ENCODE results near the gene SIGLEC7. TPM values are rescaled to one million over a fixed set of nuclear protein-coding genes. Genes with fewer than 3 reads are reported as not detected.

Gene SIGLEC7
- total RNA-seq, 6 experiments from 2014 or later, result 2.4 to 7.3 (median 3.9) TPM

GRCh38 chr19:51201712-51202111 is 59.6 kb downstream of the SIGLEC7 start:
- intact Hi-C loops (cut with DNase I), result no loop called here
- DNase-seq, result no peak
- 49% methylated on average over 3 of the region's 5 CpGs for WGBS (ENCODE audit: insufficient coverage, low coverage, low lambda C conversion rate, missing lambda C conversion rate)

More at GRCh38 chr19:51201712-51202111, 59.6 kb downstream of the SIGLEC7 start:
- H3K9me3 ChIP-seq, result no peaks in the 10 kb centered on the region
- no peaks in the 10 kb centered on the region for H3K36me3 ChIP-seq
- no peaks in the 10 kb centered on the region for H3K27me3 ChIP-seq
- ATAC-seq, result peak in 1 of 4 donors; percentile 26
- no peak overlapping the region for H3K4me3 ChIP-seq
- H3K27ac ChIP-seq, result no peak overlapping the region
- TF ChIP-seq CTCF (IDR thresholded peaks at IDR 0.05), result no peak
- no peak for TF ChIP-seq POLR2A (IDR thresholded peaks at IDR 0.05)
- H3K4me1 ChIP-seq, result no peaks in the 10 kb centered on the region

Other genes with a start within 250 kb of the SIGLEC7 start
- not detected for gene KLK4, start 230.9 kb upstream of the SIGLEC7 start, total RNA-seq
- not detected for gene KLK5, start 189.3 kb upstream of the SIGLEC7 start, total RNA-seq
- not detected for gene KLK6, start 172.7 kb upstream of the SIGLEC7 start, total RNA-seq
- not detected for gene KLK7, start 158.4 kb upstream of the SIGLEC7 start, total RNA-seq
- not detected for gene KLK8, start 140.7 kb upstream of the SIGLEC7 start, total RNA-seq
- gene KLK10, start 122.6 kb upstream of the SIGLEC7 start, total RNA-seq, result under 1 TPM in 2 of 6 experiments, not detected in 4; 0.13 to 0.43 TPM
- not detected for gene KLK11, start 115.7 kb upstream of the SIGLEC7 start, total RNA-seq
- not detected for gene KLK12, start 107.3 kb upstream of the SIGLEC7 start, total RNA-seq
- gene KLK13, start 77.2 kb upstream of the SIGLEC7 start, total RNA-seq, result not detected
- gene KLK14, start 59.4 kb upstream of the SIGLEC7 start, total RNA-seq, result under 1 TPM in 2 of 6 experiments, not detected in 4; 0.17 to 0.18 TPM
- 1 to 10 TPM; 3.3 to 6.4 (median 3.9) TPM for gene CTU1, start 33.9 kb upstream of the SIGLEC7 start, total RNA-seq
- gene SIGLEC9, start 17.4 kb upstream of the SIGLEC7 start, total RNA-seq, result 1 to 10 TPM; 3.8 to 7.9 (median 4.1) TPM
- gene CD33, start 82.8 kb downstream of the SIGLEC7 start, total RNA-seq, result 1 to 10 TPM; 1.7 to 5.8 (median 3.8) TPM
- gene SIGLECL1, start 108.8 kb downstream of the SIGLEC7 start, total RNA-seq, result not detected
- under 1 TPM; 0.27 to 0.80 (median 0.49) TPM for gene IGLON5, start 169.3 kb downstream of the SIGLEC7 start, total RNA-seq
- gene VSIG10L, start 199.8 kb downstream of the SIGLEC7 start, total RNA-seq, result 1 to 10 TPM; 1.3 to 4.5 (median 2.8) TPM
- gene ETFB, start 224.1 kb downstream of the SIGLEC7 start, total RNA-seq, result 100 to 1,000 TPM; 210 to 439 (median 345) TPM
- gene CLDND2, start 226.7 kb downstream of the SIGLEC7 start, total RNA-seq, result 1 to 10 TPM in 1 of 6 experiments, under 1 TPM in 1, not detected in 4; 1.00 to 1.2 TPM
- gene NKG7, start 230.4 kb downstream of the SIGLEC7 start, total RNA-seq, result 1 to 10 TPM; 1.7 to 7.7 (median 4.1) TPM
- not detected for gene LIM2, start 245.7 kb downstream of the SIGLEC7 start, total RNA-seq
- gene C19orf84, start 248.3 kb downstream of the SIGLEC7 start, total RNA-seq, result not detected